Bronchial epithelial cell (primary cell): Measurements from ENCODE around the gene AFF3. TPM values are rescaled to one million over a fixed set of nuclear protein-coding genes. Genes with fewer than 3 reads are reported as not detected.

Source experiments
- DNase-seq: peaks from one replicate; pipeline ENCODE4 v3.0.0-alpha.2; 2010; ENCODE audit warnings: low read depth
- FAIRE-seq: peaks from 2 replicates; lab custom pipeline; 2011; peaks lifted over from hg19 to GRCh38; lab: Jason Lieb, UNC
- H3K27me3 ChIP-seq: 2 replicates; pipeline ENCODE4 v1.5.1; 2011; ENCODE audit warnings: low read length; ENCODE audit not compliant: control insufficient read depth, insufficient read depth
- H3K36me3 ChIP-seq: 2 replicates; pipeline ENCODE4 v1.5.1; 2011; ENCODE audit warnings: low read length; ENCODE audit not compliant: control insufficient read depth, insufficient read depth
- H3K4me3 ChIP-seq: 2 replicates; pipeline ENCODE4 v1.5.1; 2011; ENCODE audit warnings: mild to moderate bottlenecking, low read depth, low read length, control low read depth
- total RNA-seq: library from RNA; depleted of rRNA; stranded (reverse); fragments of >200 nt; gene quantifications from 2 replicates; pipeline ENCODE4 v1.2.1, GENCODE V29; 2014
- TF ChIP-seq, protein P1 (sequence below): IDR thresholded peaks from 2 replicates; pipeline ENCODE4 v1.5.1; 2011; ENCODE audit warnings: mild to moderate bottlenecking, moderate library complexity, low read length, control low read depth, inconsistent platforms; ENCODE audit not compliant: insufficient read depth, severe bottlenecking

AFF3 gene
- total RNA-seq, 1 donor from 2014 or later, result not detected

DNA sequence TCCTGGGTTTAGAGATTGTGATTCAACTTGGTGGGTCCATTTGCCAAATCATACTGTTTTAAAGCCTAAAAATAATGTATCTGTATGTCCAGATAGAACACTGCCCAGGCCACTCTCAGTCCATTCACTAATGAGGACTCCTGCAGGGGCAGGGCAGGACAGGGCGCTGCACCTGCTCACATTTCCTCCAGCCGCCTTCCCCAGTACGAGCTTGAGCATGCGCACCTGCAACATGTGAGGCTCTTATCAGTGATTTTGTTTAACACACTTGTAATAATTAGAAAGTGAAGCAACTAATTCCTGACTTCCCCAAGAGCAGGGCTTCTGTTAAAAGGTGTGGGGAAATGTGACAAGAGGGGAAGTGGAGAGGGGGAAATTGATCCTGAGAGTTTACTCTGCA, 89.7 kb downstream of the AFF3 start:
- TF ChIP-seq, protein P1, sequence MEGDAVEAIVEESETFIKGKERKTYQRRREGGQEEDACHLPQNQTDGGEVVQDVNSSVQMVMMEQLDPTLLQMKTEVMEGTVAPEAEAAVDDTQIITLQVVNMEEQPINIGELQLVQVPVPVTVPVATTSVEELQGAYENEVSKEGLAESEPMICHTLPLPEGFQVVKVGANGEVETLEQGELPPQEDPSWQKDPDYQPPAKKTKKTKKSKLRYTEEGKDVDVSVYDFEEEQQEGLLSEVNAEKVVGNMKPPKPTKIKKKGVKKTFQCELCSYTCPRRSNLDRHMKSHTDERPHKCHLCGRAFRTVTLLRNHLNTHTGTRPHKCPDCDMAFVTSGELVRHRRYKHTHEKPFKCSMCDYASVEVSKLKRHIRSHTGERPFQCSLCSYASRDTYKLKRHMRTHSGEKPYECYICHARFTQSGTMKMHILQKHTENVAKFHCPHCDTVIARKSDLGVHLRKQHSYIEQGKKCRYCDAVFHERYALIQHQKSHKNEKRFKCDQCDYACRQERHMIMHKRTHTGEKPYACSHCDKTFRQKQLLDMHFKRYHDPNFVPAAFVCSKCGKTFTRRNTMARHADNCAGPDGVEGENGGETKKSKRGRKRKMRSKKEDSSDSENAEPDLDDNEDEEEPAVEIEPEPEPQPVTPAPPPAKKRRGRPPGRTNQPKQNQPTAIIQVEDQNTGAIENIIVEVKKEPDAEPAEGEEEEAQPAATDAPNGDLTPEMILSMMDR, result no peak
- no peak for FAIRE-seq

GRCh38 chr2:100051253-100051652, 91.1 kb downstream of the AFF3 start:
- Histone ChIP-seq H3K4me3 (no peak overlapping the region), H3K36me3 (no peaks in the 10 kb centered on the region), H3K27me3 (no peaks in the 10 kb centered on the region)
- TF ChIP-seq, protein P1, result no peak
- FAIRE-seq (no peak), DNase-seq (no peak)

More for the DNA sequence above, 89.7 kb downstream of the AFF3 start:
- H3K27me3 ChIP-seq, result no peaks in the 10 kb centered on the region
- no peak for DNase-seq
- no peak overlapping the region for H3K4me3 ChIP-seq
- no peaks in the 10 kb centered on the region for H3K36me3 ChIP-seq

GRCh38 chr2:100050685-100051084, 91.7 kb downstream of the AFF3 start:
- FAIRE-seq (no peak), DNase-seq (no peak)
- Histone ChIP-seq H3K36me3 (no peaks in the 10 kb centered on the region), H3K4me3 (no peak overlapping the region), H3K27me3 (no peaks in the 10 kb centered on the region)
- TF ChIP-seq, protein P1, result no peak

DNA sequence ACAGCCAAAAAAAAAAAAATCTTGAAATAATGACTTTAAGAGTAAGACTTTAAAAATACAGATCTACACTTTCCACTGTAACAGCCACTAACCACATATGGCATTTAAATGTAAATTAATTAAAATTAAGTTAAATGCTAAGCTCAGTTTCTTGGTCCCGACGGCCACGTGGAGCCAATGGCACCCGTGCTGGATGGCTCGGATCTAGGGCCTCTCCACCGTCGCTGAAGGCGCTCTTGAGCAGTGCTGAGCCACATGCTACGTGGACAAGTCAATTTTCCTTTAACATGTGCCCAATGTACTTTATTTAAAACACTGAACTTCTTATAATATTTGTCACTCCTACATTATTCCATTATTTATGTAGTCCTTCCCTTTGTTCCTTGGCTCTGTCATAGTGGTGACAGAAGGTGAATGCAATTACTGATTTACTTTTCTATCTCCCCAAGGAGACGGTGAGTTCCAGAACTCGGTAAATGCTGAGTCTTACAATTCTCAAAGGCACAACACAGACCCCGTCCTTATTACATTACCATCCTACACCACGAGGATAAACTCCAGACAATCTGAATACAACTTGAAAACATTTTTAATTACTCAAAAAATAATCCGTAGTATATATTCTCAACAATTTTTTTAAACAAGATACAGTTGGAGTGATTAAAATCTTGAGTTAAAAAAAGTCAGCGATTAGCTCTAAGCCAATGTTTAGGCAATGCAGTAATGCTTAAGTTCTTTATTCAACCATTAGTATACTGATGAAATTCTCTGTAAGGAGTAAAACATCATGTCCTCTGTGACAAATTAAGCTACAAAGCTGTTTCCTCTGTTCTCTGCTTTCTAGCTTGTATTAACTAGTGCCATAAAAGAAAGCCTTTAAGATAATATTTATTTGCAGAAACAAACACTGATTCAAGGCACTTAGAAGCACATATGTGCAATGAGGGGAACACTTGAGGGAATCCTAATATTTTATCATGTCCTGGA, 95.1 kb downstream of the AFF3 start:
- H3K36me3 ChIP-seq, result no peaks in the 10 kb centered on the region
- H3K27me3 ChIP-seq, result no peaks in the 10 kb centered on the region
- TF ChIP-seq, protein P1, result no peak
- DNase-seq (no peak), FAIRE-seq (no peak)
- no peak overlapping the region for H3K4me3 ChIP-seq

DNA sequence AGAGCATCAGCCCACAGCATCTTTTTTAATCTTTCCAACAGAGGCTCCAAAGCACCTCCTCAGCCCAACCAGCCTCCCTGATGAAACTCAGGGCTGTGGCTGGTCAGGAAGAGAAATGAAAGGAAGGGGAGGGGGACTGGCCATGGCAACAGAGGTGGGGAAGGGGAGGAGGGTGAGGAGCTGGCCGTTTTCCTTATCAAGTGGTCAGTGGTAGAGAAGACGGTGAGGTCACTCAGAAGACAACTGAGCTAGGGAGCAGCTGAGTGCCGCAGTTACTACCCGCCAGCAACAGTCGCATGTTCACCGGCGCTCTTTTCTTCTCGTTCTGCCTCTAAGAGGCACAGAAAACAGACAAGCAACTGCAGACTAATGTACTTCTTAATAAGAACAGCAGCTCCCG, 97.4 kb downstream of the AFF3 start:
- FAIRE-seq (no peak), DNase-seq (no peak)
- Histone ChIP-seq H3K36me3 (no peaks in the 10 kb centered on the region), H3K27me3 (peaks cover 2% of the 10 kb centered on the region), H3K4me3 (no peak overlapping the region)
- TF ChIP-seq, protein P1, result no peak
